HepG2 (cell line): ENCODE data around the gene LGALS1. TPM values are rescaled to one million over a fixed set of nuclear protein-coding genes. Genes with fewer than 3 reads are reported as not detected.

ENCODE experiments used
- ATAC-seq: fragments of 200-7000 bp; cut with Tn5 transposase; 3 replicates; pipeline ENCODE4 v1.9.1; 2020; ENCODE audit warnings: mild to moderate bottlenecking, moderate library complexity
- BruUV-seq: library from RNA; stranded (reverse); fragments of 400-500 nt; replicated peaks from 2 replicates; lab custom pipeline; 2021; lab: Mats Ljungman, UMichigan
- CTCF ChIA-PET: fragments of 300-600 bp; formaldehyde crosslinking; extraction: SDS; loops from one replicate; lab custom pipeline; 2021; ENCODE audit warnings: low total read pairs, inconsistent platforms, low intra/inter-chr PET ratio; lab: Yijun Ruan, JAX
- POLR2A ChIA-PET: fragments of 350-600 bp; sonication (Branson Sonifier 250); formaldehyde crosslinking; loops from one replicate; lab custom pipeline; 2020; ENCODE audit warnings: antibody characterized with exemption, inconsistent platforms; lab: Yijun Ruan, JAX
- DNase-seq: peaks from one replicate; pipeline ENCODE4 v3.0.0-alpha.2; 2015; ENCODE audit warnings: low spot score
- FAIRE-seq: peaks from 3 replicates; lab custom pipeline; 2011; peaks lifted over from hg19 to GRCh38; lab: Jason Lieb, UNC
- H2AFZ ChIP-seq: one replicate; pipeline ENCODE4 v1.6.1; 2011; ENCODE audit warnings: low read length, inconsistent platforms
- H3K27ac ChIP-seq: fragments of 300-600 bp; 3 replicates; pipeline ENCODE4 v1.8.0; 2011; ENCODE audit warnings: mixed run types, mild to moderate bottlenecking, mixed read lengths, low read length, inconsistent platforms; ENCODE audit not compliant: insufficient read depth; ENCODE audit errors: extremely low read length
- H3K27me3 ChIP-seq, 2 experiments: fragments of 200-600 bp in 1 of 2; 2 replicates in 1 of 2; 3 replicates in 1 of 2; pipeline versions ENCODE4 v1.6.0 to v1.8.0; 2011; ENCODE audit warnings: low read length in 2 of 2, mild to moderate bottlenecking in 2 of 2, moderate library complexity in 2 of 2, inconsistent platforms in 1 of 2; ENCODE audit not compliant: insufficient read depth in 2 of 2, control insufficient read depth in 1 of 2
- H3K36me3 ChIP-seq, 2 experiments: fragments of 200-600 bp in 1 of 2; replicated peaks in 1 of 2; 2 replicates in 1 of 2; 3 replicates in 1 of 2; pipeline versions ENCODE4 v1.5.1 to v1.8.0; 2011; ENCODE audit warnings: low read length in 2 of 2, inconsistent platforms in 1 of 2; ENCODE audit not compliant: insufficient read depth in 2 of 2, control insufficient read depth in 1 of 2
- H3K4me1 ChIP-seq: 2 replicates; pipeline ENCODE4 v1.5.1; 2012; ENCODE audit warnings: low read length, inconsistent platforms; ENCODE audit not compliant: insufficient read depth
- H3K4me2 ChIP-seq: 2 replicates; pipeline ENCODE4 v1.6.0; 2011; ENCODE audit warnings: low read depth, low read length, inconsistent platforms
- H3K4me3 ChIP-seq, 3 experiments: fragments of 200-600 bp in 1 of 3; sonication (generic), shearing (Covaris generic) in 1 of 3; replicated peaks in 1 of 3; 2 replicates each; pipeline ENCODE4 v1.5.1; 2011 to 2016; ENCODE audit warnings: low read length in 3 of 3, inconsistent platforms in 2 of 3, low read depth in 2 of 3, mild to moderate bottlenecking in 2 of 3, control low read depth in 1 of 3, mixed read lengths in 1 of 3; ENCODE audit not compliant: insufficient read depth in 1 of 3
- H3K79me2 ChIP-seq: one replicate; pipeline ENCODE4 v1.6.1; 2011; ENCODE audit warnings: low read length, inconsistent platforms; ENCODE audit not compliant: insufficient read depth
- H3K9ac ChIP-seq: 2 replicates; pipeline ENCODE4 v1.6.0; 2011; ENCODE audit warnings: mild to moderate bottlenecking, low read depth, low read length, inconsistent platforms; ENCODE audit not compliant: insufficient read depth
- H3K9me3 ChIP-seq: 2 replicates; pipeline ENCODE4 v1.5.1; 2012; ENCODE audit warnings: mild to moderate bottlenecking, low read length
- H4K20me1 ChIP-seq: 2 replicates; pipeline ENCODE4 v1.6.0; 2011; ENCODE audit warnings: inconsistent platforms, mild to moderate bottlenecking, low read length, moderate library complexity; ENCODE audit not compliant: insufficient read depth
- CC2D1A ChIP-seq: sonication (generic); formaldehyde crosslinking; IDR thresholded peaks from 2 replicates; pipeline ENCODE4 v1.8.1; 2023; ENCODE audit warnings: mild to moderate bottlenecking, missing genetic modification reagents
- CHD4 ChIP-seq: fragments of 200-600 bp; sonication (generic); IDR thresholded peaks from 2 replicates; pipeline ENCODE4 v1.7.0; 2017; ENCODE audit warnings: mild to moderate bottlenecking, low read length, borderline replicate concordance
- FOXC1 ChIP-seq: sonication (generic); formaldehyde crosslinking; IDR thresholded peaks from 2 replicates; pipeline ENCODE4 v1.8.0; 2022; ENCODE audit warnings: mild to moderate bottlenecking, missing genetic modification reagents, borderline replicate concordance
- GABPB1 ChIP-seq: IDR thresholded peaks from 2 replicates; pipeline ENCODE4 v1.6.1; 2016; ENCODE audit warnings: mild to moderate bottlenecking, missing genetic modification reagents, moderate library complexity, missing compliant biosample characterization
- KAT8 ChIP-seq: IDR thresholded peaks from 2 replicates; pipeline ENCODE4 v1.6.1; 2016; ENCODE audit warnings: missing genetic modification reagents, missing compliant biosample characterization
- POGZ ChIP-seq: sonication (generic); formaldehyde crosslinking; IDR thresholded peaks from 2 replicates; pipeline ENCODE4 v1.4.0; 2020; ENCODE audit warnings: mild to moderate bottlenecking, missing genetic modification reagents
- RELA ChIP-seq: sonication (generic); formaldehyde crosslinking; IDR thresholded peaks from 2 replicates; pipeline ENCODE4 v1.4.0; 2020; ENCODE audit warnings: missing genetic modification reagents
- ZBTB38 ChIP-seq: sonication (generic); formaldehyde crosslinking; IDR thresholded peaks from 2 replicates; pipeline ENCODE4 v1.5.1; 2020; ENCODE audit warnings: mild to moderate bottlenecking, missing genetic modification reagents
- ZNF136 ChIP-seq: sonication (generic); formaldehyde crosslinking; IDR thresholded peaks from 2 replicates; pipeline ENCODE4 v1.8.1; 2022; ENCODE audit warnings: low read depth, mild to moderate bottlenecking, moderate library complexity, missing genetic modification reagents
- ZSCAN12 ChIP-seq: sonication (generic); formaldehyde crosslinking; IDR thresholded peaks from 2 replicates; pipeline ENCODE4 v1.9.0; 2021; ENCODE audit warnings: mild to moderate bottlenecking, missing genetic modification reagents
- ZZZ3 ChIP-seq: sonication (generic); formaldehyde crosslinking; IDR thresholded peaks from 2 replicates; pipeline ENCODE4 v1.4.0; 2020; ENCODE audit warnings: missing genetic modification reagents, mild to moderate bottlenecking, borderline replicate concordance
- WGBS: methylation state at CpG from one replicate; pipeline ENCODE4 v1.1.6; 2017; ENCODE audit warnings: low lambda C conversion rate; 5-methylcytosine and 5-hydroxymethylcytosine counted together
- in situ Hi-C: cut with HindIII; loops from 2 replicates; pipeline ENCODE4 v1.10.0; 2017; ENCODE audit warnings: low pct_unique_long_range_greater_than_20kb; ENCODE audit not compliant: extremely low pct_ligation_motif_present
- intact Hi-C: fragments of 100-400 bp; cut with micrococcal nuclease; formaldehyde crosslinking; loops from one replicate; pipeline ENCODE4 v1.10.0; 2022; ENCODE audit not compliant: unreplicated experiment
- polyA plus RNA-seq, 8 experiments: library from polyadenylated mRNA; depleted of rRNA in 3 of 8; stranded (reverse) in 7 of 8; unstranded in 1 of 8; fragments of >200 nt; fragmentation: Illumina TruSeq in 4 of 8; extraction: Trizol in 4 of 8; gene quantifications; 2 replicates each; pipeline versions ENCODE4 v1.2.1 to v1.2.3, GENCODE V29; 2011 to 2016; ENCODE audit warnings: low read depth in 4 of 8, missing spikeins in 1 of 8, mixed read lengths in 1 of 8; ENCODE audit not compliant: insufficient read depth in 1 of 8
- total RNA-seq, 5 experiments: library from RNA; depleted of rRNA; stranded (reverse); fragments of >200 nt; fragmentation: Illumina TruSeq; extraction: Trizol; gene quantifications; 2 replicates each; pipeline ENCODE4 v1.2.3, GENCODE V29; 2016; ENCODE audit warnings: low read depth in 1 of 5
- TF ChIP-seq, protein P1 (sequence below): sonication (generic); formaldehyde crosslinking; IDR thresholded peaks from 2 replicates; pipeline ENCODE4 v1.8.0; 2022; ENCODE audit warnings: mild to moderate bottlenecking, missing genetic modification reagents, moderate library complexity
- TF ChIP-seq, protein P2 (sequence below): sonication (generic); formaldehyde crosslinking; IDR thresholded peaks from 2 replicates; pipeline ENCODE4 v1.4.0; 2020; ENCODE audit warnings: mild to moderate bottlenecking, missing genetic modification reagents, borderline replicate concordance
- TF ChIP-seq, protein P3 (sequence below): sonication (generic); formaldehyde crosslinking; IDR thresholded peaks from 2 replicates; pipeline ENCODE4 v1.4.0; 2020; ENCODE audit warnings: mild to moderate bottlenecking, missing genetic modification reagents
- TF ChIP-seq, protein P4 (sequence below): sonication (generic); formaldehyde crosslinking; IDR thresholded peaks from 2 replicates; pipeline ENCODE4 v1.8.0; 2022; ENCODE audit warnings: mild to moderate bottlenecking, missing genetic modification reagents; ENCODE audit not compliant: insufficient replicate concordance

The LGALS1 gene
- total and polyA plus RNA-seq, 2 of the 13 experiments (the other 11 are each of a cell fraction or from before 2014, with no cell fraction given): 103 to 858 TPM

DNA sequence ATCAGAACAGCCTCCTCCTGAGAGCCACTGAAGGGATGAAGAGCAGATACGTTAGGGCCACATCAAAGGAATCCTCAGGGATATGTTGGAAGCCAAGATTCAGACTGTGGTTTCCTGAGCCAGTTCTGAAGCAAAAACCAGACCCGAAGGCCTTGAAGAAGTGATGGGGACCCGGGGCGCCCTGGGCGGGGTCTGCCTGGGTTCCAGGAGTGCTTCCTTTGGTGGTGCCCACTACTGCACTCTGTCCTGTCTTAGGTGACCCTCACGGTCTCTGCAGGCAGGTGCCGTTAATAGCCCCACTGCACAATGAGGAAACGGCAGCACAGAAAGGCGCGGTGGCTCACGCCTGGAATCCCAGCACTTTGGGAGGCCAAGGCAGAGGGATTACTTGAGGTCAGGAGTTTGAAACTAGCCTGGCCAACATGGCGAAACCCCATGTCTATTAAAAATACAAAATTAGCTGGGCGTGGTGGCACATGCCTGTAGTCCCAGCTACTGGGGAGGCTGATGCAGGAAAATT lies 48.8 kb upstream of the LGALS1 start:
- H3K27me3 ChIP-seq: no peaks in the 10 kb centered on the region
- no peaks in the 10 kb centered on the region for H4K20me1 ChIP-seq
- FAIRE-seq: no peak
- no peak overlapping the region for H3K9ac ChIP-seq
- in situ Hi-C loops (no loop called here), intact Hi-C loops (no loop called here)
- H3K36me3 ChIP-seq: peaks cover 4 to 9% of the 10 kb centered on the region in 2 experiments; a peak in 3 of 5 replicates
- POLR2A ChIA-PET: interaction anchor here (0.8 to 2.8 kb wide), 4 partner anchors 7 to 31 kb away, joined by 3 to 7 read pairs (median 4); partner anchors contain the start of gene GGA1
- CTCF ChIA-PET: no interaction called here
- no peak overlapping the region for H3K27ac ChIP-seq
- H3K79me2 ChIP-seq: no peaks in the 10 kb centered on the region
- H3K4me3 ChIP-seq: no peak overlapping the region
- no peak overlapping the region for H3K4me2 ChIP-seq
- BruUV-seq: no TSS peak
- no peak for ATAC-seq
- H2AFZ ChIP-seq: no peak overlapping the region
- H3K9me3 ChIP-seq: no peaks in the 10 kb centered on the region
- 96% methylated on average over 10 of the region's 13 CpGs for WGBS
- DNase-seq: no peak
- peaks cover 23% of the 10 kb centered on the region for H3K4me1 ChIP-seq
- TF ChIP-seq ZSCAN12 (no peak), KAT8 (no peak), RELA (no peak), ZBTB38 (no peak), POGZ (CRISPR knock-in tag) (no peak), ZZZ3 (CRISPR knock-in tag) (no peak), ZNF136 (CRISPR knock-in tag) (no peak), CHD4 (no peak), GABPB1 (CRISPR knock-in tag) (no peak), FOXC1 (CRISPR knock-in tag) (no peak), CC2D1A (CRISPR knock-in tag) (no peak)
- TF ChIP-seq, protein P1, sequence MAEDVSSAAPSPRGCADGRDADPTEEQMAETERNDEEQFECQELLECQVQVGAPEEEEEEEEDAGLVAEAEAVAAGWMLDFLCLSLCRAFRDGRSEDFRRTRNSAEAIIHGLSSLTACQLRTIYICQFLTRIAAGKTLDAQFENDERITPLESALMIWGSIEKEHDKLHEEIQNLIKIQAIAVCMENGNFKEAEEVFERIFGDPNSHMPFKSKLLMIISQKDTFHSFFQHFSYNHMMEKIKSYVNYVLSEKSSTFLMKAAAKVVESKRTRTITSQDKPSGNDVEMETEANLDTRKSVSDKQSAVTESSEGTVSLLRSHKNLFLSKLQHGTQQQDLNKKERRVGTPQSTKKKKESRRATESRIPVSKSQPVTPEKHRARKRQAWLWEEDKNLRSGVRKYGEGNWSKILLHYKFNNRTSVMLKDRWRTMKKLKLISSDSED (CRISPR knock-in tag): no peak
- TF ChIP-seq, protein P2, sequence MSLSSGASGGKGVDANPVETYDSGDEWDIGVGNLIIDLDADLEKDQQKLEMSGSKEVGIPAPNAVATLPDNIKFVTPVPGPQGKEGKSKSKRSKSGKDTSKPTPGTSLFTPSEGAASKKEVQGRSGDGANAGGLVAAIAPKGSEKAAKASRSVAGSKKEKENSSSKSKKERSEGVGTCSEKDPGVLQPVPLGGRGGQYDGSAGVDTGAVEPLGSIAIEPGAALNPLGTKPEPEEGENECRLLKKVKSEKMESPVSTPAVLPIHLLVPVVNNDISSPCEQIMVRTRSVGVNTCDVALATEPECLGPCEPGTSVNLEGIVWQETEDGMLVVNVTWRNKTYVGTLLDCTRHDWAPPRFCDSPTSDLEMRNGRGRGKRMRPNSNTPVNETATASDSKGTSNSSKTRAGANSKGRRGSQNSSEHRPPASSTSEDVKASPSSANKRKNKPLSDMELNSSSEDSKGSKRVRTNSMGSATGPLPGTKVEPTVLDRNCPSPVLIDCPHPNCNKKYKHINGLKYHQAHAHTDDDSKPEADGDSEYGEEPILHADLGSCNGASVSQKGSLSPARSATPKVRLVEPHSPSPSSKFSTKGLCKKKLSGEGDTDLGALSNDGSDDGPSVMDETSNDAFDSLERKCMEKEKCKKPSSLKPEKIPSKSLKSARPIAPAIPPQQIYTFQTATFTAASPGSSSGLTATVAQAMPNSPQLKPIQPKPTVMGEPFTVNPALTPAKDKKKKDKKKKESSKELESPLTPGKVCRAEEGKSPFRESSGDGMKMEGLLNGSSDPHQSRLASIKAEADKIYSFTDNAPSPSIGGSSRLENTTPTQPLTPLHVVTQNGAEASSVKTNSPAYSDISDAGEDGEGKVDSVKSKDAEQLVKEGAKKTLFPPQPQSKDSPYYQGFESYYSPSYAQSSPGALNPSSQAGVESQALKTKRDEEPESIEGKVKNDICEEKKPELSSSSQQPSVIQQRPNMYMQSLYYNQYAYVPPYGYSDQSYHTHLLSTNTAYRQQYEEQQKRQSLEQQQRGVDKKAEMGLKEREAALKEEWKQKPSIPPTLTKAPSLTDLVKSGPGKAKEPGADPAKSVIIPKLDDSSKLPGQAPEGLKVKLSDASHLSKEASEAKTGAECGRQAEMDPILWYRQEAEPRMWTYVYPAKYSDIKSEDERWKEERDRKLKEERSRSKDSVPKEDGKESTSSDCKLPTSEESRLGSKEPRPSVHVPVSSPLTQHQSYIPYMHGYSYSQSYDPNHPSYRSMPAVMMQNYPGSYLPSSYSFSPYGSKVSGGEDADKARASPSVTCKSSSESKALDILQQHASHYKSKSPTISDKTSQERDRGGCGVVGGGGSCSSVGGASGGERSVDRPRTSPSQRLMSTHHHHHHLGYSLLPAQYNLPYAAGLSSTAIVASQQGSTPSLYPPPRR (CRISPR knock-in tag): no peak
- TF ChIP-seq, protein P3, sequence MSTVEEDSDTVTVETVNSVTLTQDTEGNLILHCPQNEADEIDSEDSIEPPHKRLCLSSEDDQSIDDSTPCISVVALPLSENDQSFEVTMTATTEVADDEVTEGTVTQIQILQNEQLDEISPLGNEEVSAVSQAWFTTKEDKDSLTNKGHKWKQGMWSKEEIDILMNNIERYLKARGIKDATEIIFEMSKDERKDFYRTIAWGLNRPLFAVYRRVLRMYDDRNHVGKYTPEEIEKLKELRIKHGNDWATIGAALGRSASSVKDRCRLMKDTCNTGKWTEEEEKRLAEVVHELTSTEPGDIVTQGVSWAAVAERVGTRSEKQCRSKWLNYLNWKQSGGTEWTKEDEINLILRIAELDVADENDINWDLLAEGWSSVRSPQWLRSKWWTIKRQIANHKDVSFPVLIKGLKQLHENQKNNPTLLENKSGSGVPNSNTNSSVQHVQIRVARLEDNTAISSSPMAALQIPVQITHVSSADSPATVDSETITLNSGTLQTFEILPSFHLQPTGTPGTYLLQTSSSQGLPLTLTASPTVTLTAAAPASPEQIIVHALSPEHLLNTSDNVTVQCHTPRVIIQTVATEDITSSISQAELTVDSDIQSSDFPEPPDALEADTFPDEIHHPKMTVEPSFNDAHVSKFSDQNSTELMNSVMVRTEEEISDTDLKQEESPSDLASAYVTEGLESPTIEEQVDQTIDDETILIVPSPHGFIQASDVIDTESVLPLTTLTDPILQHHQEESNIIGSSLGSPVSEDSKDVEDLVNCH (CRISPR knock-in tag): no peak
- TF ChIP-seq, protein P4, sequence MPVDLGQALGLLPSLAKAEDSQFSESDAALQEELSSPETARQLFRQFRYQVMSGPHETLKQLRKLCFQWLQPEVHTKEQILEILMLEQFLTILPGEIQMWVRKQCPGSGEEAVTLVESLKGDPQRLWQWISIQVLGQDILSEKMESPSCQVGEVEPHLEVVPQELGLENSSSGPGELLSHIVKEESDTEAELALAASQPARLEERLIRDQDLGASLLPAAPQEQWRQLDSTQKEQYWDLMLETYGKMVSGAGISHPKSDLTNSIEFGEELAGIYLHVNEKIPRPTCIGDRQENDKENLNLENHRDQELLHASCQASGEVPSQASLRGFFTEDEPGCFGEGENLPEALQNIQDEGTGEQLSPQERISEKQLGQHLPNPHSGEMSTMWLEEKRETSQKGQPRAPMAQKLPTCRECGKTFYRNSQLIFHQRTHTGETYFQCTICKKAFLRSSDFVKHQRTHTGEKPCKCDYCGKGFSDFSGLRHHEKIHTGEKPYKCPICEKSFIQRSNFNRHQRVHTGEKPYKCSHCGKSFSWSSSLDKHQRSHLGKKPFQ (CRISPR knock-in tag): no peak
